ENCODE measurements around the gene RASL11A.
"Not testable (repeated sequence)": the region's sequence is repeated elsewhere in the genome, so short reads cannot be mapped to it uniquely, and the experiment has no call there.

RASL11A gene

GRCh38 chr13:27302643-27303262 is 32.1 kb downstream of the RASL11A start:
- no peak for DNase-seq

- DNase-seq = no peak
These were observed 33.5 kb downstream of the RASL11A start for GRCh38 chr13:27304099-27304498.

GRCh38 chr13:27304611-27305010 is 34.0 kb downstream of the RASL11A start:
- no peak for DNase-seq

- DNase-seq = no peak
These were observed 35.7 kb downstream of the RASL11A start for GRCh38 chr13:27306364-27306763.

DNA sequence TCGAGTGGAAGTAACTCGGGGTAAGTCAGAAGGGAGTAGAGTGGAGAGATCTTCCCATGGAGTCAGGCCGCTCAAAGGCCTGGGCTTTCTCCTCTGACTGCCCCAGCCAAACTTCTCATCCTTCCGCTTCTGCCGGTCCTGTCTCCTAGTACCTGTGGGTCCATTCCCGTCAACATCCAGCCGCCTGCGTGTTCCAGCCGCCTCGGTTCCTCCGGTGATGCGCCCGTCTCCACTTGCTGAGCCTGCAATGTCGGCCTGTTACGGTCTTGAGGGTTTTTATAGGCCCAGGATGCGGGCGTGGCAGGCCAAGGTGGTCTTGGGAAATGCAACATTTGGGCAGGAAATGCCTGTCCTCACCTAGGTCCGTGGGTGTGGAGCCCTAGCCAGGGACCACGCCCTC is 38.3 kb downstream of the RASL11A start:
- DNase-seq = no peak

- DNase-seq = no peak
These were observed 38.9 kb downstream of the RASL11A start for GRCh38 chr13:27309401-27309958.

DNA sequence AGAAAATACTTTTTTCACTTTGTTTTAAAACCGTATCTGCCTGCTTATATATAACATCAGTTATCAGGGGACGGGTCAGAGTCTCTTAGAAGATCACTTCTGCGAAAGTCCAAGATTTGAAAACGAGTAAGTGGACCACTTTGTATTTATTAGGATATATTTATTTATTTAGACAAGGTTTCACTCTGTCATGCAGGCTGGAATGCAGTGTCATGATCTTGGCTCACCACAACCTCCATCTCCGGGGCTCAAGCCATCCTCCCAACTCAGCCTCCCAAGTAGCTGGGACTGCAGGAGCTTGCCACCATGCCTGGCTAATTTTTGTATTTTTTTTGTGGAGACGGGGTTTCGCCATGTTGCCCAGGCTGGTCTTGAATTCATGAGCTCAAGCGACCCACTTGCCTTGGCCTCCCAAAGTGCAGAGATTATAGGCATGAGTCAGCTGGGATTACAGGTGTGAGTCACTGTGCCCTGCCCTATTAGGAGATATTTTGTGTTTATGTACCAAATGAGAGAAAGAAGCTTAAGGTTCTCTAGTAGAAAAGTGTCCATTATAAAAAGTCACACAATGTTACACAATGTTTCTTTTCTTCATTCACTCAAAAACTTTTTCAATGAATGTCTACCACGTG is 39.5 kb downstream of the RASL11A start:
- no peak for DNase-seq

DNA sequence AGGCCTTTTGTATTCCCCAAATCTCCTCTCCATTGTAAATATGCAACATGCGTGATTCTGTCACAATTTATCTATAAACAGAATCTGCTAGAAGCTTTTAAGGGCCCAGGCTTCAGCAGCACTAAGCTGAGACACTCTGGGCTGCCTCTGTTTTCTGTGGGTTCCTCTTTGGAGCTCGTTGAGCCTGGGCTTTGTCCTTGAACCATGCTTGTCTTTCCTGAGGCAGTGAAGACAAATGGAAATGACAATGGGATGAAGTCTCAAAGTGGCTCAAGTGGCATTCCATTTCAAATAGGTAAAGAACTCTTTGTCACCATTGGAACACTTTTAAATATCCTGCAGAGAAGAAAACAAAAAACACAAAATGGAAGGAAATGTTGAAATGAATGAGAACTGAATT is 40.3 kb downstream of the RASL11A start:
- no peak for DNase-seq

GRCh38 chr13:27311518-27312210 is 41.0 kb downstream of the RASL11A start:
- DNase-seq = no peak

DNA sequence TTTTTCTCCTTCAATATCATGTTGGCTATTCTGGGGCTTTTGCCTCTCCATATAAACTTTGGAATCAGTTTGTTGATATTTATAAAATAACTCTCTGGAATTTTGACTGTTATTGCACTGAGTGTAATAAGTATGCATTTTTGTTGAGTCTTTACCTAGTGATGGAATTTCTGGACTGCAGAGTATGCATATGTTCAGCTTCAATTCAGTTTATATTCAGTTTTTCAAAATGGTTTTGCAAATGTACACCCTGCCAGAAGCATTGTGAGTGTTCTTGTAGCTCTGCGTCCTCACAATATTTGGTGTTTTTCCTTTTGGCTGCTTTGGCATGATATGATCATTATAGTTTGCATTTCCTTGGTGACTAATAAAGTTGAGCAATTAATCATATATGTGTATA is 43.1 kb downstream of the RASL11A start:
- no peak for DNase-seq

- DNase-seq = no peak
These were observed 48.8 kb downstream of the RASL11A start for GRCh38 chr13:27319404-27319803.

DNA sequence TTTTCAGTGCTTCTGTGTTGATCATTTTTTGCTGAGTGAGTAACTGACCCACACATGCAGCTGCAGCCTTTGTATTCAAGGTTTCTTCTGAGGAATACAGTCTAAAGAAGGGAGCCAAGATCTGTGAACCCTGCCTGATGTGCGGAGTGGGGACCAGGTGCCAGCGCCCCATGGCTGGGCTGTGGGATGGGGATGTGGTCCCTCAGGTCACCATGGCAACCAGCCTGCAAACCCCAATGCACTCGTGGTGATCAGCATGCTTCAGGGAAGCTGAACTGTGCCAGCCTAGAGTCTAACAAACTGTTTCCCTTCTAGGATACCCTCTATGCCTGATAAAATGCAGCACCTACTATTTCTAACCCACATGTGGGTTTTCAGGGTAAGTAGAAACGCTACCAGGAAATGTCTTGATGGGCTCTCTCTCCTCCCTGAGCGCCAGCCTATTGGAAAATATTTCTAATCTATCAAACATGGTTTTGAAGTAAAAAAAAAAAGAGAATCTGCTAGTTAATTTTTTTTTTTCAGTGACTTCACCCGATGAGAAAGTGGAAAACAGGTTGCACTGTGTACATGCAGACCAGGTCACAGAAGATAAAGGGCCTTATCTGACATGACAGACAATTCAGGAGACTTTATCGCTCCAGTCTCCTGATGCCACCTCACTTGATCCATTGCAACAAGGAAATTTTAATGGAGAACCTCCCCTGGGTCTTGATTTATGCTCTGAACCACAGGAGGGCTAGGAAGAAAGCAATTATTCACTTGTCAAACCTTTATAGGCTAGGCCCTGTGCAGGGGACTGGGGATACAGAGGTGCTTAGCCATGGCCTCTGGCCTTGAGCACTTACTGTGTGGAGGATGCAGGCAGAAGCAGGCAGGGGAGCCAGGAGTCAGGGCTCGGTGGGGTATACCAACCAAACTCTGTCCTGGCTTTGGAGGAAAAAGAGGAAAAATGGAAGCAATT is 51.1 kb downstream of the RASL11A start:
- no peak for DNase-seq

DNA sequence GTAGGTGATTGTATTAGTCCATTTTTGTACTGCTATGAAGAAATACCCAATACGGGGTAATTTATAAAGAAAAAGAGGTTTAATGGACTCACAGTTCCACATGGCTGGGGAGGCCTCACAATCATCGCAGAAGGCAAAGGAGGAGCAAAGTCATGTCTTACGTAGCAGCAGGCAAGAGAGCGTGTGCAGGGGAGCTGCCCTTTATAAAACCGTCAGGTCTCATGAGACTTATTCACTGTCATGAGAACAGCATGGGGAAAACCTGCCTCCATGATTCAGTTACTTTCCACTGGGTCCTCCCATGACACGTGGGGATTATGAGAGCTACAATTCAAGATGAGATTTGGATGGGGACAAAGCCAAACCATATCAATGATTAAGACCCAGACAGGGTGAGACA is 51.8 kb downstream of the RASL11A start:
- DNase-seq = not testable (repeated sequence)

Measured in SIG-M5 (cell line).